A549 (cell line): ENCODE results near the gene SPTSSA.

Source experiments
- CEBPB ChIP-seq, 2 experiments: fragments of >200 bp in 1 of 2; sonication (Bioruptor Twin) in 1 of 2; formaldehyde crosslinking in 1 of 2; IDR thresholded peaks; 2 replicates each; pipeline ENCODE4 v1.6.1; 2012 to 2016
- TF ChIP-seq, protein P1 (sequence below): fragments of 200-600 bp; sonication (generic); IDR thresholded peaks from 2 replicates; pipeline ENCODE4 v1.6.1; 2016; ENCODE audit warnings: antibody characterized with exemption, mild to moderate bottlenecking, moderate library complexity
- TF ChIP-seq, protein P2 (sequence below): fragments of >200 bp; sonication (Bioruptor Twin); formaldehyde crosslinking; IDR thresholded peaks from 3 replicates; pipeline ENCODE4 v1.5.1; 2016

DNA sequence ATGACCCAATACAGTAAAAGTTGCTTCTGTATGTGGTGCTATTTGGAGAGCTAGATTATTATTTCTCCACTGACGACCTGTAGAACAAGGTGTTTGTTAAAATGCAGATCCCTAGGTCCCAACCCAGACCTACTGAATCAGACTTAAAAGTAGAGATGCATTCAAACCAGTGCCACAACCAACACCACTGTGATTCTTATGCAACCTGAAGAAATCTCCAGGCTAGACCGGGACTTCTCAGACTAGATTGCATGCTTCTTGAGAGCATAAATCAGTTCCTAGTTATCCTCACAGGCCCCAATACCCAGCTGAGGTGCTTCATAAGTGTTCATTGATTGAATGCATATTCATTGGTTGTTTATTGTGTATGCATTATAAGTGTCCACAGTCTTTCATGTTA, 78.2 kb downstream of the SPTSSA start:
- TF ChIP-seq, protein P1, sequence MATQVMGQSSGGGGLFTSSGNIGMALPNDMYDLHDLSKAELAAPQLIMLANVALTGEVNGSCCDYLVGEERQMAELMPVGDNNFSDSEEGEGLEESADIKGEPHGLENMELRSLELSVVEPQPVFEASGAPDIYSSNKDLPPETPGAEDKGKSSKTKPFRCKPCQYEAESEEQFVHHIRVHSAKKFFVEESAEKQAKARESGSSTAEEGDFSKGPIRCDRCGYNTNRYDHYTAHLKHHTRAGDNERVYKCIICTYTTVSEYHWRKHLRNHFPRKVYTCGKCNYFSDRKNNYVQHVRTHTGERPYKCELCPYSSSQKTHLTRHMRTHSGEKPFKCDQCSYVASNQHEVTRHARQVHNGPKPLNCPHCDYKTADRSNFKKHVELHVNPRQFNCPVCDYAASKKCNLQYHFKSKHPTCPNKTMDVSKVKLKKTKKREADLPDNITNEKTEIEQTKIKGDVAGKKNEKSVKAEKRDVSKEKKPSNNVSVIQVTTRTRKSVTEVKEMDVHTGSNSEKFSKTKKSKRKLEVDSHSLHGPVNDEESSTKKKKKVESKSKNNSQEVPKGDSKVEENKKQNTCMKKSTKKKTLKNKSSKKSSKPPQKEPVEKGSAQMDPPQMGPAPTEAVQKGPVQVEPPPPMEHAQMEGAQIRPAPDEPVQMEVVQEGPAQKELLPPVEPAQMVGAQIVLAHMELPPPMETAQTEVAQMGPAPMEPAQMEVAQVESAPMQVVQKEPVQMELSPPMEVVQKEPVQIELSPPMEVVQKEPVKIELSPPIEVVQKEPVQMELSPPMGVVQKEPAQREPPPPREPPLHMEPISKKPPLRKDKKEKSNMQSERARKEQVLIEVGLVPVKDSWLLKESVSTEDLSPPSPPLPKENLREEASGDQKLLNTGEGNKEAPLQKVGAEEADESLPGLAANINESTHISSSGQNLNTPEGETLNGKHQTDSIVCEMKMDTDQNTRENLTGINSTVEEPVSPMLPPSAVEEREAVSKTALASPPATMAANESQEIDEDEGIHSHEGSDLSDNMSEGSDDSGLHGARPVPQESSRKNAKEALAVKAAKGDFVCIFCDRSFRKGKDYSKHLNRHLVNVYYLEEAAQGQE, result no peak
- TF ChIP-seq CEBPB (IDR thresholded peaks at IDR 0.05), result no peak
- TF ChIP-seq, protein P2, sequence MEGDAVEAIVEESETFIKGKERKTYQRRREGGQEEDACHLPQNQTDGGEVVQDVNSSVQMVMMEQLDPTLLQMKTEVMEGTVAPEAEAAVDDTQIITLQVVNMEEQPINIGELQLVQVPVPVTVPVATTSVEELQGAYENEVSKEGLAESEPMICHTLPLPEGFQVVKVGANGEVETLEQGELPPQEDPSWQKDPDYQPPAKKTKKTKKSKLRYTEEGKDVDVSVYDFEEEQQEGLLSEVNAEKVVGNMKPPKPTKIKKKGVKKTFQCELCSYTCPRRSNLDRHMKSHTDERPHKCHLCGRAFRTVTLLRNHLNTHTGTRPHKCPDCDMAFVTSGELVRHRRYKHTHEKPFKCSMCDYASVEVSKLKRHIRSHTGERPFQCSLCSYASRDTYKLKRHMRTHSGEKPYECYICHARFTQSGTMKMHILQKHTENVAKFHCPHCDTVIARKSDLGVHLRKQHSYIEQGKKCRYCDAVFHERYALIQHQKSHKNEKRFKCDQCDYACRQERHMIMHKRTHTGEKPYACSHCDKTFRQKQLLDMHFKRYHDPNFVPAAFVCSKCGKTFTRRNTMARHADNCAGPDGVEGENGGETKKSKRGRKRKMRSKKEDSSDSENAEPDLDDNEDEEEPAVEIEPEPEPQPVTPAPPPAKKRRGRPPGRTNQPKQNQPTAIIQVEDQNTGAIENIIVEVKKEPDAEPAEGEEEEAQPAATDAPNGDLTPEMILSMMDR, result no peak
